Measurements from ENCODE around the gene NEK9. TPM values are rescaled to one million over a fixed set of nuclear protein-coding genes. Genes with fewer than 3 reads are reported as not detected.

Gene NEK9
- total RNA-seq, 1 donor from 2014 or later = 133 TPM

- Mint-ChIP-seq H3K27ac (peak overlapping the region; percentile 21), H3K36me3 (peaks cover 29% of the 10 kb centered on the region), H3K9me3 (peaks cover 12% of the 10 kb centered on the region), H3K4me3 (peak overlapping the region; percentile 71), H3K4me1 (peaks cover 31% of the 10 kb centered on the region), H3K27me3 (ENCODE audit: low read depth) (no peaks in the 10 kb centered on the region)
- TF ChIP-seq CTCF (IDR thresholded peaks at IDR 0.05; ENCODE audit: unreplicated experiment) = no peak
- no peak for DNase-seq (ENCODE audit: low spot score in 2 of 2, unreplicated experiment in 2 of 2)
Measured at GRCh38 chr14:75049731-75050201, 77.1 kb downstream of the NEK9 start.

GRCh38 chr14:75049136-75049535, 77.7 kb downstream of the NEK9 start:
- Mint-ChIP-seq H3K9me3 (peaks cover 12% of the 10 kb centered on the region), H3K36me3 (peaks cover 29% of the 10 kb centered on the region), H3K27me3 (ENCODE audit: low read depth) (no peaks in the 10 kb centered on the region), H3K4me1 (peaks cover 31% of the 10 kb centered on the region), H3K27ac (no peak overlapping the region), H3K4me3 (no peak overlapping the region)
- DNase-seq (ENCODE audit: low spot score in 2 of 2, unreplicated experiment in 2 of 2) = no peak
- TF ChIP-seq CTCF (IDR thresholded peaks at IDR 0.05; ENCODE audit: unreplicated experiment) = no peak

- H3K4me3 Mint-ChIP-seq = no peak overlapping the region
- no peaks in the 10 kb centered on the region for H3K27me3 Mint-ChIP-seq (ENCODE audit: low read depth)
- DNase-seq (ENCODE audit: low spot score in 2 of 2, unreplicated experiment in 2 of 2) = no peak
- no peak for TF ChIP-seq CTCF (IDR thresholded peaks at IDR 0.05; ENCODE audit: unreplicated experiment)
- no peak overlapping the region for H3K27ac Mint-ChIP-seq
- H3K9me3 Mint-ChIP-seq = peaks cover 12% of the 10 kb centered on the region
- H3K4me1 Mint-ChIP-seq = peaks cover 24% of the 10 kb centered on the region
- peaks cover 32% of the 10 kb centered on the region for H3K36me3 Mint-ChIP-seq
Measured at GRCh38 chr14:75048101-75048500, 78.7 kb downstream of the NEK9 start.

GRCh38 chr14:75047506-75047905, 79.3 kb downstream of the NEK9 start:
- no peak for TF ChIP-seq CTCF (IDR thresholded peaks at IDR 0.05; ENCODE audit: unreplicated experiment)

GRCh38 chr14:75046899-75047298, 79.9 kb downstream of the NEK9 start:
- Mint-ChIP-seq H3K4me3 (no peak overlapping the region), H3K4me1 (peaks cover 24% of the 10 kb centered on the region), H3K27me3 (ENCODE audit: low read depth) (no peaks in the 10 kb centered on the region), H3K9me3 (peaks cover 12% of the 10 kb centered on the region), H3K27ac (no peak overlapping the region), H3K36me3 (peaks cover 35% of the 10 kb centered on the region)
- no peak for DNase-seq (ENCODE audit: low spot score in 2 of 2, unreplicated experiment in 2 of 2)
- TF ChIP-seq CTCF (IDR thresholded peaks at IDR 0.05; ENCODE audit: unreplicated experiment) = no peak

More at GRCh38 chr14:75047506-75047905, 79.3 kb downstream of the NEK9 start:
- H3K9me3 Mint-ChIP-seq = peaks cover 12% of the 10 kb centered on the region
- DNase-seq (ENCODE audit: low spot score in 2 of 2, unreplicated experiment in 2 of 2) = no peak
- H3K36me3 Mint-ChIP-seq = peaks cover 32% of the 10 kb centered on the region
- H3K27me3 Mint-ChIP-seq (ENCODE audit: low read depth) = no peaks in the 10 kb centered on the region
- H3K4me3 Mint-ChIP-seq = no peak overlapping the region
- H3K4me1 Mint-ChIP-seq = peaks cover 24% of the 10 kb centered on the region
- no peak overlapping the region for H3K27ac Mint-ChIP-seq

- Mint-ChIP-seq H3K27ac (no peak overlapping the region), H3K4me1 (peaks cover 20% of the 10 kb centered on the region), H3K36me3 (peaks cover 37% of the 10 kb centered on the region), H3K27me3 (ENCODE audit: low read depth) (no peaks in the 10 kb centered on the region), H3K9me3 (peaks cover 12% of the 10 kb centered on the region), H3K4me3 (no peak overlapping the region)
- no peak for DNase-seq (ENCODE audit: low spot score in 2 of 2, unreplicated experiment in 2 of 2)
- TF ChIP-seq CTCF (IDR thresholded peaks at IDR 0.05; ENCODE audit: unreplicated experiment) = no peak
Measured at GRCh38 chr14:75046275-75046674, 80.6 kb downstream of the NEK9 start.

All from mesothelial cell of epicardium (in vitro differentiated cells).